OCI-LY1 (cell line): ENCODE measurements around the gene ZNF341.

Experiments used
- H2AFZ ChIP-seq: fragments of 200-600 bp; sonication (generic), shearing (Covaris generic); 2 replicates; pipeline ENCODE4 v1.6.0; 2014; ENCODE audit warnings: antibody characterized with exemption, mild to moderate bottlenecking, low read length
- H3F3A ChIP-seq: fragments of 200-600 bp; sonication (generic), shearing (Covaris generic); 2 replicates; pipeline ENCODE4 v1.6.0; 2014; ENCODE audit warnings: mild to moderate bottlenecking, antibody characterized with exemption, low read length, moderate library complexity; ENCODE audit not compliant: insufficient read depth
- H3K27ac ChIP-seq: fragments of 200-600 bp; sonication (generic); 2 replicates; pipeline ENCODE4 v1.5.1; 2014; ENCODE audit warnings: low read length, mixed run types, mild to moderate bottlenecking, low read depth; ENCODE audit not compliant: poor library complexity, severe bottlenecking
- H3K27me3 ChIP-seq: fragments of 200-600 bp; sonication (generic); 2 replicates; pipeline ENCODE4 v1.6.0; 2014; ENCODE audit warnings: antibody characterized with exemption, mild to moderate bottlenecking, low read length, moderate library complexity; ENCODE audit not compliant: insufficient read depth
- H3K36me3 ChIP-seq: fragments of 200-600 bp; sonication (generic); 2 replicates; pipeline ENCODE4 v1.6.1; 2014; ENCODE audit warnings: mild to moderate bottlenecking, antibody characterized with exemption, low read length, moderate library complexity, mixed read lengths; ENCODE audit not compliant: insufficient read depth
- H3K4me1 ChIP-seq: fragments of 200-600 bp; sonication (generic); 2 replicates; pipeline ENCODE4 v1.5.1; 2014; ENCODE audit warnings: mild to moderate bottlenecking, low read length, moderate library complexity; ENCODE audit not compliant: insufficient read depth, severe bottlenecking
- H3K4me2 ChIP-seq: fragments of 200-600 bp; sonication (generic), shearing (Covaris generic); 2 replicates; pipeline ENCODE4 v1.6.1; 2014; ENCODE audit warnings: low read length
- H3K4me3 ChIP-seq: fragments of 200-600 bp; sonication (generic); 2 replicates; pipeline ENCODE4 v1.5.1; 2014; ENCODE audit warnings: low read length, low read depth, mild to moderate bottlenecking, mixed read lengths; ENCODE audit not compliant: poor library complexity, severe bottlenecking
- H3K79me2 ChIP-seq: fragments of 200-600 bp; shearing (Covaris generic); 2 replicates; pipeline ENCODE4 v1.6.1; 2016; ENCODE audit warnings: mixed run types, low read length, mixed read lengths; ENCODE audit not compliant: insufficient read depth
- H3K9ac ChIP-seq: fragments of 200-600 bp; sonication (generic), shearing (Covaris generic); 2 replicates; pipeline ENCODE4 v1.6.1; 2014; ENCODE audit warnings: mild to moderate bottlenecking, low read length, mixed read lengths
- H3K9me2 ChIP-seq: fragments of 200-600 bp; sonication (generic), shearing (Covaris generic); 2 replicates; pipeline ENCODE4 v1.6.1; 2014; ENCODE audit warnings: low read depth, mild to moderate bottlenecking, low read length, mixed read lengths
- H3K9me3 ChIP-seq: fragments of 200-600 bp; shearing (Covaris generic); 2 replicates; pipeline ENCODE4 v1.6.1; 2014; ENCODE audit warnings: low read length, mixed read lengths
- H4K20me1 ChIP-seq: fragments of 200-600 bp; sonication (generic), shearing (Covaris generic); 2 replicates; pipeline ENCODE4 v1.6.0; 2016; ENCODE audit warnings: mild to moderate bottlenecking, low read length; ENCODE audit not compliant: insufficient read depth
- EZH2 ChIP-seq: fragments of 200-600 bp; sonication (generic), shearing (Covaris generic); IDR thresholded peaks from 2 replicates; pipeline ENCODE4 v1.8.0; 2017; ENCODE audit warnings: borderline replicate concordance, mixed run types, mild to moderate bottlenecking, antibody characterized with exemption, low read length, moderate library complexity, mixed read lengths
- TF ChIP-seq, protein P1 (sequence below): fragments of 200-600 bp; sonication (generic), shearing (Covaris generic); IDR thresholded peaks from 2 replicates; pipeline ENCODE4 v1.5.1; 2017; ENCODE audit warnings: mild to moderate bottlenecking, antibody characterized with exemption, low read length, moderate library complexity, mixed read lengths

Gene ZNF341

DNA sequence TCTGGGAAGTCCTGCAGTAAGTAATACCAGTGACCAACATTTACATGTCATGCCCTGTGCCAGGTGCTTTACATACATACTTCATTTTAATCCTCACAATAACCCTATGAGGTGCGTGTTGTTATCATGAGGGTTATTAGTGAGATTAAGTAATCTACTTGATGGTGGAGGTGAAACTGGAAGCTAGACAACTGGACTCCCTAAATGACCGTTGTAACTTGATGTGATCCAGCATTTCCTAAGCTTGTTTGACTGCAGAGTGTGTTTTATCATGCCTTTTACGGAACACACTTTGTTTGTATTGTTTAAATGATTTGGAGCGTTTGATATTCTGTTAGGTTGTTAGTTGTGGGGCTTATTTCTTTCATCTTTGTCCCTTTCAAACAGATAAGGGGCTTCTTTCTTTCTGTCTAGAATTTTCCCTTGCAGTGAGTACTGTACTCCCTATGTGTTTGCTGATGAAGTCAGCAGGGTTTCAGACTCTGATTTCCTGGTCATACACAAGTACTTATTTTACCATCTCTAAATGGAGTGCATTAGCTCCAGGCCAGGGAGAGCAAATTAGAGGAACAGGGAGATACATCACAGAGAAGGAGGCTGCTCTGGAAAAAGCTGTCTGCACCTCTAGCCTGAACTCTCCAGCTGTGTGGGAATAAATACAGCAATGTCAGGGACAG lies 109.1 kb downstream of the ZNF341 start:
- Histone ChIP-seq H3K9ac (no peak overlapping the region), H3K4me1 (peaks cover 49% of the 10 kb centered on the region), H3K4me2 (no peak overlapping the region), H3K27me3 (no peaks in the 10 kb centered on the region), H3K27ac (no peak overlapping the region), H3K9me3 (no peaks in the 10 kb centered on the region), H4K20me1 (0 out of 2 replicates have a peak, but pooled peaks cover 3% of the 10 kb centered on the region), H3K4me3 (no peak overlapping the region), H3K79me2 (peaks cover 55% of the 10 kb centered on the region), H3K9me2 (no peaks in the 10 kb centered on the region), H2AFZ (no peak overlapping the region), H3F3A (no peaks in the 10 kb centered on the region), H3K36me3 (peaks cover 6% of the 10 kb centered on the region)
- TF ChIP-seq, protein P1, sequence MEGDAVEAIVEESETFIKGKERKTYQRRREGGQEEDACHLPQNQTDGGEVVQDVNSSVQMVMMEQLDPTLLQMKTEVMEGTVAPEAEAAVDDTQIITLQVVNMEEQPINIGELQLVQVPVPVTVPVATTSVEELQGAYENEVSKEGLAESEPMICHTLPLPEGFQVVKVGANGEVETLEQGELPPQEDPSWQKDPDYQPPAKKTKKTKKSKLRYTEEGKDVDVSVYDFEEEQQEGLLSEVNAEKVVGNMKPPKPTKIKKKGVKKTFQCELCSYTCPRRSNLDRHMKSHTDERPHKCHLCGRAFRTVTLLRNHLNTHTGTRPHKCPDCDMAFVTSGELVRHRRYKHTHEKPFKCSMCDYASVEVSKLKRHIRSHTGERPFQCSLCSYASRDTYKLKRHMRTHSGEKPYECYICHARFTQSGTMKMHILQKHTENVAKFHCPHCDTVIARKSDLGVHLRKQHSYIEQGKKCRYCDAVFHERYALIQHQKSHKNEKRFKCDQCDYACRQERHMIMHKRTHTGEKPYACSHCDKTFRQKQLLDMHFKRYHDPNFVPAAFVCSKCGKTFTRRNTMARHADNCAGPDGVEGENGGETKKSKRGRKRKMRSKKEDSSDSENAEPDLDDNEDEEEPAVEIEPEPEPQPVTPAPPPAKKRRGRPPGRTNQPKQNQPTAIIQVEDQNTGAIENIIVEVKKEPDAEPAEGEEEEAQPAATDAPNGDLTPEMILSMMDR: no peak
- no peak for TF ChIP-seq EZH2

DNA sequence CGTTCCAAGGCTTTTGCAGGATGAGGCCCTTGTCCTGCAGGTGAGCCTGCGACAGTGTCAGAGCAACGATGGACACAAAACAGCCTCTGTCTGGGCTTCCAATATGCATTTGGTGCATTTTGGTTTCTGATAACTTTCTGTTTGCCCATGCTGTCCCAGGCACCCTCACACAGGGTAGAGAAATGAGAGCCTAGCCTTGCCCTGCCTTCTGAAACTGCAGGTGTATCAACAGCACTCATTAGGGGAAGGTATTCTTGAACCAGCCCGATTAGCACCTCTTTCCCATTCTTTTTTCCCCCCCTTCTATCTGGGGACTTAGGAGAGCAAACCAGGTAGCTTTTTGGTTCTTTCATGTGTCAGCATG lies 109.6 kb downstream of the ZNF341 start:
- no peaks in the 10 kb centered on the region for H3F3A ChIP-seq
- H3K27me3 ChIP-seq: no peaks in the 10 kb centered on the region
- TF ChIP-seq, protein P1: no peak
- TF ChIP-seq EZH2: no peak
- no peak overlapping the region for H3K4me2 ChIP-seq
- no peaks in the 10 kb centered on the region for H3K9me2 ChIP-seq
- no peak overlapping the region for H3K9ac ChIP-seq
- peaks cover 52% of the 10 kb centered on the region for H3K79me2 ChIP-seq
- H3K4me1 ChIP-seq: peaks cover 49% of the 10 kb centered on the region
- peaks cover 5% of the 10 kb centered on the region; the same call in 1 of the 2 replicates for H3K36me3 ChIP-seq
- H3K9me3 ChIP-seq: no peaks in the 10 kb centered on the region
- no peak overlapping the region for H3K4me3 ChIP-seq
- H3K27ac ChIP-seq: no peak overlapping the region
- H2AFZ ChIP-seq: no peak overlapping the region
- 0 out of 2 replicates have a peak, but pooled peaks cover 3% of the 10 kb centered on the region for H4K20me1 ChIP-seq
